GM21360 (cell line): ENCODE results near the gene TOB2.

Experiments
- ATAC-seq: cut with Tn5 transposase; IDR thresholded peaks from one replicate; pipeline ENCODE4 v1.9.1; 2021; ENCODE audit warnings: mild to moderate bottlenecking, moderate library complexity; ENCODE audit not compliant: unreplicated experiment

The TOB2 gene

DNA sequence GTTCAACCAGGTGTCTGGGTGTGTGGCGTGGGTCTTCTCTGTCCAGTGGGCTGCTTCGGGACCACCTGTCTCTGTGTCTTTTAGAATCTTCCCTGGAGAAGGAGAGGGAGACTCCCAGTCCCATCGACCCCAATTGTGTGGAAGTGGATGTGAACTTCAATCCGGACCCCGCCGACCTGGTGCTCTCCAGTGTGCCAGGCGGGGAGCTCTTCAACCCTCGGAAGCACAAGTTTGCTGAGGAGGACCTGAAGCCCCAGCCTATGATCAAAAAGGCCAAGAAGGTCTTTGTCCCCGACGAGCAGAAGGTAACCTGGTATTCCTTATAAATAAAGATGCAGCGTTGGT is 52.6 kb downstream of the TOB2 start:
- ATAC-seq = no peak

GRCh38 chr22:41387341-41387740 is 59.3 kb downstream of the TOB2 start:
- no peak for ATAC-seq

DNA sequence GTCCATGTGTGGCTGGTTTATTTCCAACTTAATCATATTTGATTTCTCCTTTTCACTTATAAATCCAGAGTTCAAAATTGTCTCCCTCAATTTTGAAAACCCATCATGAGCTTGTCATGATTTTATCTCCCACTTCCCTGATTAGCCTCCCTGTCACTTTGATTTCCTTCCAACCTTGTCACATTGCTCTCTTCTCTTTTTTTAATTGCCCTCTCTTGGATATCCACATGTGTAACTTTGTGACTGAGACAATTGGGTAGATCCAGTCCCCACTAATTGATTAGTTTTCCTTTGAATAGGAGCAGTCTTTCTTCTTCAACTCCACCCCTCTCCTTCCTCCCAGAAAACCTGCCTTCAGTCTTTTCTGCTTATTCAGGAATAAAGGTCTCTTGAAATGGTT is 62.5 kb downstream of the TOB2 start:
- ATAC-seq = no peak
